A549 treated with dexamethasone at 1 μM for 4 hours (cell line): Measurements from ENCODE around the gene SPDYE5. TPM values are rescaled to one million over a fixed set of nuclear protein-coding genes. Genes with fewer than 3 reads are reported as not detected.

ENCODE experiments used
- total RNA-seq: library from RNA; stranded (reverse); fragments of 200-300 nt; extraction: Qiagen RNA extraction; gene quantifications from 5 replicates; pipeline ENCODE4 v1.2.3, GENCODE V29; 2022

SPDYE5 gene
- not detected in 5 replicates for total RNA-seq

GRCh38 chr7:75492020-75492419, at the start of gene SPDYE5:
SPDYE5 (plus strand) TSS chr7:75492320; CDS start chr7:75494048, 1,728 bp downstream.

GRCh38 chr7:75485979-75486643, 6.0 kb upstream of the SPDYE5 start, which contains the start of gene POM121C:
POM121C (minus strand) TSS chr7:75486299; CDS start chr7:75441496, 44,803 bp downstream.

Other genes starting within 250 kb of the SPDYE5 start
- 1.4 to 2.9 TPM (median 2.2 TPM) in 5 replicates for gene TRIM73, start 96.7 kb upstream of the SPDYE5 start, total RNA-seq
- 26.0 to 47.6 TPM (median 43.8 TPM) in 5 replicates for gene POM121C, start 6.0 kb upstream of the SPDYE5 start, total RNA-seq
- gene HIP1, start 246.6 kb downstream of the SPDYE5 start, total RNA-seq: 20.0 to 30.9 TPM (median 30.0 TPM) in 5 replicates